ENCODE measurements around the gene GNAS.
"Not testable (repeated sequence)": the region's sequence is repeated elsewhere in the genome, so short reads cannot be mapped to it uniquely, and the experiment has no call there.

Gene GNAS

GRCh38 chr20:58852543-58853271, at the start of gene GNAS:
Gene GNAS, plus strand, starts transcription at chr20:58852716.
- peak; percentile 41 for DNase-seq (ENCODE audit: low spot score)

DNA sequence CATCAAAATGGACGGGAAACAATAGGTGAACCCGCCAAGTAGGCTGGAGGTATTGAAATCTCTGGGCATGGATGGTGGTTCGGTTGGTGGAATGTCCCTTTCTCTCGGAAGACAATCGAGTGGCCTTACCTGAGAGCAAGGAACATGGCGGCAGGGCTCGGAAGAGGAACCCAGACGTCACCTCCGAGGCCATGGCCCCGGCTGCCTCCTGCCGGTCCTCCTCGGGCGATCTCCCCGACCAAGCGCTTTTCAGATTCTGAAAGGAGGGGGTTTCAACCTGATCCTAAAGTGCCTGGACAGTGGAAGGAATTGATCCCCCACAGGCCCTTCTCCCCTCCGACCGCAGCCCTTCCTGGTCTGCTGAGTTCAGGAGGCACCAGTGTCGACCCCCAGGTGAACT, 49.0 kb upstream of the GNAS start:
- DNase-seq (ENCODE audit: low spot score): no peak

DNA sequence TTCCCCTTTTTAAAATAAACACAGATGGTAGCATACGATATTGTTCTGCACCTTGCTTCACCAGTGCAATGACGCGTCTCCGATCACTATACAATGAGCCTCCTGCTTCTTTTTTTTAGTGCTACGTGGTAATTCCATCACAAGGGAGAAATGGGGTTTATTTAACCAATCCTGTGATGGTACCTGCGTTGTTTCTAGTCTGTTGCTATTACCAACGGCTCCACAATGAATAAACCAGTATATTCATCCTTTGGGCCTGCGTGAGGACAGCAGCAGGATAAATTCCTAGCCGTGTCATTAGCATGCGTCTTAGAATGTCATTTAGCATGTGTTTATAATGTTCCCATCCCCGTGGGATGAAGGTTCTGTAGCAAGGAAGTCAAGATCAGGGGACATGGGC, 44.7 kb upstream of the GNAS start:
- no peak for DNase-seq (ENCODE audit: low spot score)

DNA sequence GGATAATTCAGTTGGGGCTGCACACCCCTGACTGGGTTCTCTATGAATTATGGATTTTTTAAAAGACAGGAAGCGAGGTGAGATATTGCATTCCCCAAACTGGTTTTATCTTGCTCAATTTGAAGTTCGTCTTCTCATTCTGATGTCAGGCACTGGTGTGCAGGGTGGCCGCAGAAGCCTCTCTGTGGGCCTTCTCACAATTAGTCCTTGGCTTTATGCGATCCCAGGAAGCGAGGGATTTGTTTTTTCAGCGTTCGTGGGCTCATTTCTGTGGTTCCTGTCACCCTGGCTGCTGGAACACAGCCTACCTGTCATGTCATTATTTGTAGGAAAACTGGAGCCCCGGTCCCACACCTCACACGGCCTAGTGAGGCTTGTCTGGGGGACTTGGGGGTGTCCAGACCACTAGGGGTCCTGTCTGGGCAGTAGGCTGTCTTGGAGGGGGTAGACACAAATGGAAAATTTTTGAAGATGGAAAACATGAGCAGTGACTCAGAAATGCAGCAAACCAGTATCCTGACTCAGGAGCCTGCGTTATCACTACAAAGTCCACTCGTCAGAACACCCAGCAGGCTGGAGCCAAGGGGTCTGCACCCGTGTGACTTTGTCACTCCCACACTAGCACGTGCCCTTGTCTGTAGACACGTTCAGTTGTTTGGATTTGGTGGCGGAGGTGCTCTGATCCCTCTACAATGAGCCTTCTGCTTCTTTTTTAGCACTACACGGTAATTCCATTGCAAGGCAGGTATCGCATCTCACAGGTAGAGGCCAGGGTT, 44.1 kb upstream of the GNAS start:
- DNase-seq (ENCODE audit: low spot score): no peak

GRCh38 chr20:58810116-58810878, 42.2 kb upstream of the GNAS start:
- no peak for DNase-seq (ENCODE audit: low spot score)

GRCh38 chr20:58810879-58811250, 41.7 kb upstream of the GNAS start:
- DNase-seq (ENCODE audit: low spot score): no peak

DNA sequence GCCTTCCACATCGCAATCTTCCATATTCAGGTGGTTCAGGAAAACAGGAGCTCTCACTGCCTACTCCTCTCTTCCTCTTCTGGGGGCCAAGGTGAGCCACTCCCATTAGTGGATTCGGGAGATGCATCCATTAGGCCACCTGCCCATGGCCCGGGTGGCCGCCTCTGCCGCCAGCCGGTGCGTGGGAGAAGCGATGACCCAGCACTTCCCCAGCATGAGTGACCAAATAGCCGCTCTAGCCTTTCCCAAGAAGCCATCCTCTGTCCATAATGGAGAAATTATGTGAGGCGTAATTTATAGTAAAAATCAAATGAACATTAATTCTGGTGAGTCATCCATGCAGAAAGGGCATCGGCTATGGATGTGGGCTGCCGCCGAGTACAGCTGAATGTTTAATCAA, 41.2 kb upstream of the GNAS start:
- no peak for DNase-seq (ENCODE audit: low spot score)

DNA sequence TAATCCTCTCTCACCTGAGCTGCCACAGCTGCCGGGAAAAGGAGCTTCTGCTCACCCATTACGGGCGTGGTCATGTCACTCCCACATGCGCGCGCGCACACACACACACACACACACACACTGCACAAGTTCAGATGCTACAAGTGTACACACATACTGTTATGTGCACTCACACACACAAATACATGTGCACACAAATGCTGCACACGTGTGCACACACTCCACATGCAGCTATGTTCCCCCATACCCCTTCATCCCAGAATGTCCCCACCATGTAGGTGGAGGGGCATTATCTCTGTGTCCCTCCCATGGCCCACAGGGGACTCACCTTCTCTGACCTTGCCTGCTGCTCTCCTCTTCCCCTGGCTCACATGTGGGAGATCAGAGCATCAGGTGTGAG, 39.1 kb upstream of the GNAS start:
- DNase-seq (ENCODE audit: low spot score): no peak

- no peak for DNase-seq (ENCODE audit: low spot score)
These were observed 37.1 kb upstream of the GNAS start for GRCh38 chr20:58815448-58815847.

DNA sequence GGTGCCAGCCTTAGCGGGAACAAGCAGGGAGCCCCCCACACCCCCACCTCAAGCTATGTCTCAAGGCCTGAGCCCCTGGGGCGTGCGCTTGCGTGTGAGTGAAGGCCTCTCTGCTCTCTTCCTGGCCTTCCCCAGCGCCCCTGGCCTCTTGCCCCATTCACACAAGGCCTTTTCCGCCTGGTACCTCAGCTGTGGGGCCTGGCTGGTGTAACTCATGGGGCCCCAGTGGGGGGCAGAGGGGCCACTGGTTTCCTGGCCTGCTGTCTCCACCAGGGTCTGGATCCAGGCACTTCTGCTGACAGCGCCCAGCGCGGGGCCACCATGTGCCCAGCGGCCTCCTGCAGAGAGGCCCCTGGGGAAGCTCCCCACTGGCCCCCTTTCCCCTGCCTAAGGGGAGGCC, 36.5 kb upstream of the GNAS start:
- DNase-seq (ENCODE audit: low spot score): no peak

- DNase-seq (ENCODE audit: low spot score): no peak
These were observed 35.4 kb upstream of the GNAS start for GRCh38 chr20:58816957-58817651.

- DNase-seq (ENCODE audit: low spot score): no peak
These were observed 34.8 kb upstream of the GNAS start for GRCh38 chr20:58817748-58818147.

GRCh38 chr20:58818586-58819285, 33.8 kb upstream of the GNAS start:
- DNase-seq (ENCODE audit: low spot score): no peak

DNA sequence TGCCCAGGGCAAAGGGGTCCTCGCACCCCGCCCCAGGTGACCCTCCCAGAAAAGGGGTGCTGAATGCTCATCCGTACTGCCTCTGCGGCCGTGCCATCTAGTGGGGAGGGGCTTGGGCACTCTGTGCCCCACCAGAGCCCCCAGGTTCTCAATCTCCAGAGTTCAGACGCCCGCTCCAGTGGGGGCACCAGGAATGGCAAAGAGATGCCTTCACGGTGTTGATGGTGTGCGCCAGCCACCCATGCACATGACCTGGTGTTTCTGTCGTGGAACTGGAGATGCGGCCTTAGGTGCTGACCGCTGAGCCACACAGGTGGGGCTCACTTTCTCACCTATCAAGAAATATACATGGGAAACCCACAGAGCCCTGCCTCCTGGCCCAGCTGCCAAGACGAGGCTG, 32.6 kb upstream of the GNAS start:
- no peak for DNase-seq (ENCODE audit: low spot score)

GRCh38 chr20:58820515-58820914, 32.0 kb upstream of the GNAS start:
- not testable (repeated sequence) for DNase-seq (ENCODE audit: low spot score)

- no peak for DNase-seq (ENCODE audit: low spot score)
These were observed 30.4 kb upstream of the GNAS start for GRCh38 chr20:58822149-58822548.

GRCh38 chr20:58822748-58823730, 29.5 kb upstream of the GNAS start:
- no peak for DNase-seq (ENCODE audit: low spot score)

DNA sequence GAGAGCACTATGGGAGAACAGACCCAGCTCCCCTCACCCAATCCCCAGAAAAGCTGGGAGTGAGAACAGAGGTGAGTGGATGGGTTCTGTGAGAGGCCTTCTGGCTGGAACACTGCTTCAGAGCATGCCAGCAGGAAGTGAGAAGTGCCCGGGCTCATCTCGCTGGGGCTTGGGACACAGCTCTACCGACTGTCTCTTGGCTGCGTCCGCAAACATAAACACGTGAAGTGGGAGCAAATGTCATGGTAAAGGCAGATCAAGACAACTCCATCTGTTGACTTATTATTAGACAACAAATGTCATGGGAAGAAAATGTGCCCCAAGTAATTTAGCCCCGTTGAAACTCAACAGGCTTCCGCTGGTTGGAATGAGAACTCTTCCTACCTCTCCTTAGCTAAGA, 27.7 kb upstream of the GNAS start:
- DNase-seq (ENCODE audit: low spot score): no peak

DNA sequence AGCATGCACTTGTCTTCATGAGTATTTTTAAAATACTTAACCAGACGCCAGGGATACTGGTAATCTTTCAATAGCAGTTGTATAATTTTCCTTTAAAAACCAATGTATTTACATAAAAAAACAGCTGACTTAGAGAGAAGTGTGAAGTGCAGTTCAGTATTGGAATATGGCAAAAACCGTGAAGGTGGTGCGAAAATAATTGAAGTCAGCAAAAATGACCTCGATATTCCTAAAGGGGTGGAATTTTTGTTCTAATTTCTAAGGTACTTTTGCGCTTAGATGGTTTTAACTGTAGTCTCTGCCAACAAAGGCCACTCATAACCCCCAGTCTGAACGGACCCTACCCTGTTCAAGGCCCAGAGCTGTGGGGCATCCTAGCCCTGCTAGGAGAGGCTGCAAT, 27.1 kb upstream of the GNAS start:
- DNase-seq (ENCODE audit: low spot score): no peak

GRCh38 chr20:58826271-58826670, 26.2 kb upstream of the GNAS start:
- DNase-seq (ENCODE audit: low spot score): no peak

GRCh38 chr20:58828136-58828535, 24.4 kb upstream of the GNAS start:
- DNase-seq (ENCODE audit: low spot score): no peak

Data from CD4-positive, alpha-beta T cell treated with Interleukin-15 for 4 hours (primary cell).